Measurements from ENCODE around the gene MUC6. TPM values are rescaled to one million over a fixed set of nuclear protein-coding genes. Genes with fewer than 3 reads are reported as not detected.

Gene MUC6
- total RNA-seq, 4 donors from 2014 or later, result 0.19 TPM; not detected in 3

DNA sequence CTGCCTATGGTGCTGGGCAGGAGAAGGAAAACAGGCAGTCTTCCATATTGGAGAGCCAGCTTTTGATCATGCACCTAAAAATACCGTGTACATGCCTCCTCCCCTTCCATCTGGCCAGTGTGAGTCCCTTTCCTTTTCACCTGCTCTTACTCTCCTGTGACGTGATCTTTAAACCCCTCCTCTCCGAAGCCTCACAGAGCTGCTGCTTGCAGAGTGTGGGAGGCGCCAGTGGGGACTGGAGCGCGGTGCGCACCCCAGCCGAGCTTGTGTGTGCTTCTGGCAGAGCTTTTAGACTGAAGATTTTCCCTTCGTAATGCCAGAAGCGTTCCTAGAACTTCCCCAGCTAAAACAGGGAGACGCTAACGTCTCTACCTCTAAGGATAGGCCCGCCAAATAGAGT, 29.8 kb downstream of the MUC6 start:
- Histone ChIP-seq H3K9me3 (no peaks in the 10 kb centered on the region), H3K27me3 (no peaks in the 10 kb centered on the region), H3K4me3 (no peak overlapping the region), H3K36me3 (peaks cover 34 to 100% (median 47%) of the 10 kb centered on the region in 3 donors), H3K27ac (no peak overlapping the region), H3K4me1 (peaks cover 0 to 4% (median 0%) of the 10 kb centered on the region in 3 donors)
- DNase-seq, result no peak
- TF ChIP-seq, protein P1, sequence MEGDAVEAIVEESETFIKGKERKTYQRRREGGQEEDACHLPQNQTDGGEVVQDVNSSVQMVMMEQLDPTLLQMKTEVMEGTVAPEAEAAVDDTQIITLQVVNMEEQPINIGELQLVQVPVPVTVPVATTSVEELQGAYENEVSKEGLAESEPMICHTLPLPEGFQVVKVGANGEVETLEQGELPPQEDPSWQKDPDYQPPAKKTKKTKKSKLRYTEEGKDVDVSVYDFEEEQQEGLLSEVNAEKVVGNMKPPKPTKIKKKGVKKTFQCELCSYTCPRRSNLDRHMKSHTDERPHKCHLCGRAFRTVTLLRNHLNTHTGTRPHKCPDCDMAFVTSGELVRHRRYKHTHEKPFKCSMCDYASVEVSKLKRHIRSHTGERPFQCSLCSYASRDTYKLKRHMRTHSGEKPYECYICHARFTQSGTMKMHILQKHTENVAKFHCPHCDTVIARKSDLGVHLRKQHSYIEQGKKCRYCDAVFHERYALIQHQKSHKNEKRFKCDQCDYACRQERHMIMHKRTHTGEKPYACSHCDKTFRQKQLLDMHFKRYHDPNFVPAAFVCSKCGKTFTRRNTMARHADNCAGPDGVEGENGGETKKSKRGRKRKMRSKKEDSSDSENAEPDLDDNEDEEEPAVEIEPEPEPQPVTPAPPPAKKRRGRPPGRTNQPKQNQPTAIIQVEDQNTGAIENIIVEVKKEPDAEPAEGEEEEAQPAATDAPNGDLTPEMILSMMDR (IDR thresholded peaks at IDR 0.05), result no peak
- TF ChIP-seq POLR2A (IDR thresholded peaks at IDR 0.05), result no peak
- intact Hi-C loops (cut with DNase I), result no loop called here
- WGBS, 2 donors, result 89 to 90% methylated on average over 9 to 12 of the region's 13 CpGs

DNA sequence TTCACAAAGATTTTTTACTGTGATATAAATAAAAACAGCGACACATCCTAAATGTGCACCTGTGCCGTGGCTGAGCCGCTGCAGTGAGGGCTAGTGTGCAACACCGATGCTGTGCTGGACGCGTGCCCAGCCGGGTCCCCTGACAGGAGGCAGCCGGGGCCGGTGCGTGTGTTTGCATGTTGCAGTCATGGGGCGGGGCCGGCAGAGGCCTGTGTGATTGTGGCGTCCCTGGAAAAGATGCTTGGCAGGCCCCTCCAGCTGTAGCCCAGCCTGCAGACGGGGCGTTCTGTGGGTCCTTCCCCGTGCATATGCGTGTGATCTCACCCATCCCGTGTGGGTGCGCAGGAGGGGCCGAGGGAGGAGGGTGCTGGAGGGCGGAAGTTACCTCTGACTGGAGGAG, 30.6 kb downstream of the MUC6 start:
- H3K4me1 ChIP-seq, result peaks cover 0 to 4% (median 0%) of the 10 kb centered on the region in 3 donors
- intact Hi-C loops (cut with DNase I), result no loop called here
- no peak overlapping the region for H3K4me3 ChIP-seq
- peaks cover 29 to 100% (median 44%) of the 10 kb centered on the region in 3 donors for H3K36me3 ChIP-seq
- H3K9me3 ChIP-seq, result no peaks in the 10 kb centered on the region
- no peaks in the 10 kb centered on the region for H3K27me3 ChIP-seq
- 54 to 56% methylated on average over 11 of the region's 21 CpGs for WGBS, 2 donors
- DNase-seq, result no peak
- TF ChIP-seq, protein P1 (IDR thresholded peaks at IDR 0.05), result no peak
- no peak for TF ChIP-seq POLR2A (IDR thresholded peaks at IDR 0.05)
- no peak overlapping the region for H3K27ac ChIP-seq

DNA sequence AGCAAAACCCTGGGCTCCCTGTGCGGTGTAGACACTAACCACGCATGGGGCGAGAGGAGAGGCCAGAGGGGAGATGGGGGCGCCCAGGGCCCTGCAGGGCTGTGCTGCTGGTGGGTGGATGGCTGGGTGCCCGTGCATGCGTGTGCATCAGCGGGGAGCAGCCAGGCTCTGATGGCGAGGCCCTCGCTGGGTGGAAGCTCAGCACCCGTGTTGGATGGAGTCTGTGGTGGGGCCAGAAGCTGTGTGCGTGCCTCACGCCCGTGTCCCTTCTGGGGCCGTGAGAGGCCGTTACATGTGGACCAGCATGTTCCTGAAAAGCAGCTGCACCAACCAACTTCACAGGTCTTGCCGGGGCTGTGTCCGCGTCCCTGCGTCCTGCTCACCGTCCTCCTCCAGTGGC, 33.4 kb downstream of the MUC6 start:
- H3K4me3 ChIP-seq, result no peak overlapping the region
- H3K27me3 ChIP-seq, result no peaks in the 10 kb centered on the region
- peaks cover 20 to 94% (median 28%) of the 10 kb centered on the region in 3 donors for H3K36me3 ChIP-seq
- 87 to 93% methylated on average over 7 to 10 of the region's 20 CpGs for WGBS, 2 donors
- H3K4me1 ChIP-seq, result peaks cover 0 to 4% (median 0%) of the 10 kb centered on the region in 3 donors
- H3K27ac ChIP-seq, result no peak overlapping the region
- H3K9me3 ChIP-seq, result no peaks in the 10 kb centered on the region
- DNase-seq, result no peak
- intact Hi-C loops (cut with DNase I), result no loop called here
- TF ChIP-seq, protein P1 (IDR thresholded peaks at IDR 0.05), result no peak
- no peak for TF ChIP-seq POLR2A (IDR thresholded peaks at IDR 0.05)

GRCh38 chr11:1002406-1002984, 34.0 kb downstream of the MUC6 start:
- Histone ChIP-seq H3K36me3 (peaks cover 20 to 94% (median 23%) of the 10 kb centered on the region in 3 donors), H3K9me3 (no peaks in the 10 kb centered on the region), H3K27ac (no peak overlapping the region), H3K27me3 (no peaks in the 10 kb centered on the region), H3K4me1 (peaks cover 0 to 4% (median 0%) of the 10 kb centered on the region in 3 donors), H3K4me3 (no peak overlapping the region)
- 91 to 93% methylated on average over 4 of the region's 20 CpGs for WGBS, 2 donors
- intact Hi-C loops (cut with DNase I), result no loop called here
- no peak for DNase-seq
- TF ChIP-seq, protein P1 (IDR thresholded peaks at IDR 0.05), result no peak
- no peak for TF ChIP-seq POLR2A (IDR thresholded peaks at IDR 0.05)

- Histone ChIP-seq H3K27me3 (no peaks in the 10 kb centered on the region), H3K4me3 (no peak overlapping the region), H3K9me3 (no peaks in the 10 kb centered on the region), H3K4me1 (peaks cover 0 to 4% (median 0%) of the 10 kb centered on the region in 3 donors), H3K36me3 (peaks cover 22 to 94% (median 23%) of the 10 kb centered on the region in 3 donors), H3K27ac (no peak overlapping the region)
- WGBS, 2 donors, result 87 to 91% methylated on average over 12 to 16 of the region's 32 CpGs
- intact Hi-C loops (cut with DNase I), result no loop called here
- DNase-seq, result no peak
- TF ChIP-seq, protein P1 (IDR thresholded peaks at IDR 0.05), result no peak
Observed at GRCh38 chr11:1001617-1002405, 34.7 kb downstream of the MUC6 start.
